Measurements from ENCODE around the gene CARNS1.

DNA sequence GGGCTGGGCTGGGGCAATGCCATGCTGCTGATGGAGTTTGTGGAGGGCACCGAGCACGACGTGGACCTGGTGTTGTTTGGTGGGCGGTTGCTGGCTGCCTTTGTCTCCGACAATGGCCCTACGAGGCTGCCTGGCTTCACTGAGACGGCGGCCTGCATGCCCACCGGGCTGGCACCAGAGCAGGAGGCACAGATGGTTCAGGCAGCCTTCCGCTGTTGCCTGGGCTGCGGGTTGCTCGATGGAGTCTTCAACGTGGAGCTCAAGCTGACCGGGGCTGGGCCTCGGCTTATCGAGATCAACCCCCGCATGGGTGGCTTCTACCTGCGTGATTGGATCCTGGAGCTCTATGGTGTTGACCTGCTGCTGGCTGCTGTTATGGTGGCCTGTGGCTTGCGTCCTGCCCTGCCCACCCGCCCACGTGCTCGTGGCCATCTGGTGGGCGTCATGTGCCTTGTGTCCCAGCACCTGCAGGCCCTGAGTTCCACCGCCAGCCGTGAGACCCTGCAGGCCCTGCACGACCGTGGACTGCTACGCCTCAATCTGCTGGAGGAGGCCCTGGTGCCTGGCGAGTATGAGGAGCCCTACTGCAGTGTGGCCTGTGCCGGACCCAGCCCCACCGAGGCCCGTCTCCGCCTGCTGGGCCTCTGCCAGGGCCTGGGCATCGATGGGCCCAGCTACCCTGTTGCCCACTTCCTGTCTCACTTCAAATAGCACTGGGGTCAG is 8.6 kb downstream of the CARNS1 start:
- TF ChIP-seq EZH2 (IDR thresholded peaks at IDR 0.05; ENCODE audit: low read length) = no peak
- TF ChIP-seq, protein P1, sequence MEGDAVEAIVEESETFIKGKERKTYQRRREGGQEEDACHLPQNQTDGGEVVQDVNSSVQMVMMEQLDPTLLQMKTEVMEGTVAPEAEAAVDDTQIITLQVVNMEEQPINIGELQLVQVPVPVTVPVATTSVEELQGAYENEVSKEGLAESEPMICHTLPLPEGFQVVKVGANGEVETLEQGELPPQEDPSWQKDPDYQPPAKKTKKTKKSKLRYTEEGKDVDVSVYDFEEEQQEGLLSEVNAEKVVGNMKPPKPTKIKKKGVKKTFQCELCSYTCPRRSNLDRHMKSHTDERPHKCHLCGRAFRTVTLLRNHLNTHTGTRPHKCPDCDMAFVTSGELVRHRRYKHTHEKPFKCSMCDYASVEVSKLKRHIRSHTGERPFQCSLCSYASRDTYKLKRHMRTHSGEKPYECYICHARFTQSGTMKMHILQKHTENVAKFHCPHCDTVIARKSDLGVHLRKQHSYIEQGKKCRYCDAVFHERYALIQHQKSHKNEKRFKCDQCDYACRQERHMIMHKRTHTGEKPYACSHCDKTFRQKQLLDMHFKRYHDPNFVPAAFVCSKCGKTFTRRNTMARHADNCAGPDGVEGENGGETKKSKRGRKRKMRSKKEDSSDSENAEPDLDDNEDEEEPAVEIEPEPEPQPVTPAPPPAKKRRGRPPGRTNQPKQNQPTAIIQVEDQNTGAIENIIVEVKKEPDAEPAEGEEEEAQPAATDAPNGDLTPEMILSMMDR (optimal IDR thresholded peaks at IDR 0.05 in 1 of 3, IDR thresholded peaks at IDR 0.05 in 1 of 3, conservative IDR thresholded peaks at IDR 0.05 in 1 of 3; ENCODE audit: extremely low read depth in 1 of 3, insufficient read depth in 2 of 3, low read length in 3 of 3) = no peak

Measured in keratinocyte (primary cell).